Keratinocyte (primary cell): ENCODE data around the gene LPIN1.

ENCODE experiments used
- CTCF ChIP-seq, 3 experiments: IDR thresholded peaks in 1 of 3; conservative IDR thresholded peaks in 1 of 3; optimal IDR thresholded peaks in 1 of 3; 2 replicates in 2 of 3; 3 replicates in 1 of 3; pipeline versions ENCODE3 to v1.5.1; 2011; ENCODE audit warnings: low read length in 3 of 3, mild to moderate bottlenecking in 3 of 3, moderate library complexity in 2 of 3, control low read depth in 1 of 3, inconsistent platforms in 1 of 3; ENCODE audit not compliant: insufficient read depth in 2 of 3; ENCODE audit errors: extremely low read depth in 1 of 3
- EZH2 ChIP-seq: IDR thresholded peaks from one replicate; pipeline ENCODE4 v1.6.1; 2012; ENCODE audit warnings: inconsistent platforms, mild to moderate bottlenecking, low read length, moderate library complexity

GRCh38 chr2:11738589-11739436 lies 7.6 kb upstream of the LPIN1 start:
- TF ChIP-seq CTCF (optimal IDR thresholded peaks at IDR 0.05 in 1 of 3, IDR thresholded peaks at IDR 0.05 in 1 of 3, conservative IDR thresholded peaks at IDR 0.05 in 1 of 3; ENCODE audit: extremely low read depth in 1 of 3, insufficient read depth in 2 of 3, low read length in 3 of 3) (peak; percentile 27 to 50 (median 49)), EZH2 (no peak)
